GM19452 (cell line): ENCODE data around the gene PIK3R1.

ENCODE experiments used
- ATAC-seq: cut with Tn5 transposase; IDR thresholded peaks from one replicate; pipeline ENCODE4 v1.9.1; 2021; ENCODE audit not compliant: unreplicated experiment

The PIK3R1 gene

DNA sequence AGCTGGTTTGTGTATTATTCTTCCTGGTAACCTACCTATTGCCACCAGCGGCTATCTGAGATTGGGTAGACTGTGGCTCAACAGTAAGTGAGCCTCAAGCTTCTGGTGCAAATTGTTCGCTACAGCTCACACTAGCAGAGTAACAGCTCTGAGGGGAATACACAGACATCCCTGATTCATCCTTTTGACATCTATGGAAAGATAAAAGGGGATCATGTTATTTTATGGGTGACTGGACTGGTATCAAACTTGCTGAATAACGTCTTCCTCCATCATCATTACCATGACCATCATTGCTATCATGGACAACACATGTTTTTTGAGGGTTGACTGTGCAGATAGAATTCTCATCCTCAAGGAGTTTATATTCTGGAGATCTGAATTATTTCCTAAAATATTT, 129.6 kb downstream of the PIK3R1 start:
- ATAC-seq: no peak

- no peak for ATAC-seq
Measured at GRCh38 chr5:68345582-68345981, 130.0 kb downstream of the PIK3R1 start.

DNA sequence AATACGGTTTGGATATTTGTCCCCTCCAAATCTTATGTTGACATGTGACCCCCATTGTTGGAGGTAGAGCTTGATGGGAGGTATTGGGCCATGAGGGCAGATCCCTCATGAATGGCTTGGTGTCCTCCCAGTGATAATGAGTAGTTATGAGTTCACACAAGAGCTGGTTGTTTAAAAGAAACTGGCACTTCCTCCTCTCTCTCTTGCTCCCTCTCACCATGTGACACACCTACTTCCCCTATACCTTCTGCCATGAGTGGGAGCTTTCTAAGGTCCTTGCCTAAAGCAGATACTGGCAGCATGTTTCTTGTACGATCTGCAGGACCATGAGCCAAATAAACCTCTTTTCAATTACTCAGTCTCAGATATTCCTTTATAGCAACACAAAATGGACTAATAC, 132.0 kb downstream of the PIK3R1 start:
- ATAC-seq: no peak

DNA sequence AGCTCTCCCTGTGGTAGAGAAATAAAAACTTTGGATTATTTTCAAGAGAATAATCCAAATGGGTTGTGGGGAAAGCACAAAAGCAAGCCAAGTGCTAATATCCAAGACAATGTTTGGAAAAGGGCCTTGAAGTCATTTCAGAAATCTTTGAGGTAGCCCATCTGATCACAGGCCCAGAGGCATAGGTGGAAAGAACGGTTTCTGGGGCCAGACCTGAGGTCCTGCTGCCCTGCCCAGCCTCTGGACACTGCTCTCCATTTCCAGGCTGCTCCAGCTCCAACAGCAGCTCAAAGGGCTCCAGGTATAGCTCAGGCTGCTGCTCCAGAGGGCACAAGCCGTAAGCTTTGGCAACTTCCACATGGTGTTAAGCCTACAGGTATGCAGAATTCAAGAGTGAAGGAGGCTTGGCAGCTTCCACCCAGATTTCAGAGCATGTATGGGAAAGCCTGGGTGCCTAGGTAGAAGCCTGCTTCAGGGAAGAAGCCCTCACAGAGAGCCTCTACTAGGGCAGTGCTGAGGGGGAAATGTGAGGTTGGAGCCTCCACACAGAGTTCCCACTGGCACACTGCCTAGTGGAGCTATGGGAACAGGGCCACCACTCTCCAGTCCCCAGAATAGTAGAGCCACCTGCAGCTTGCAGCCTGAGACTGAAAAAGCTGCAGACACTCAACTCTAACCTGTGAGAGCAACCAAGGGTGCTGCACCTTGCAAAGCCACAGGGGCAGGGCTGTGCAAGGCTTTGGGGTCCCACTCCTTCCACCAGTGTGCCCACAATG, 133.1 kb downstream of the PIK3R1 start:
- no peak for ATAC-seq

- no peak for ATAC-seq
Measured at GRCh38 chr5:68350176-68350575, 134.6 kb downstream of the PIK3R1 start.
